Vagina (tissue), 2 donors: ENCODE measurements around the gene EHBP1L1.

Experiments used
- POLR2A ChIP-seq, 2 donors: fragments of 450-650 bp; IDR thresholded peaks; one replicate each; pipeline ENCODE4 v1.6.1; 2017; ENCODE audit warnings: antibody characterized with exemption in 2 of 2, mild to moderate bottlenecking in 2 of 2, moderate library complexity in 2 of 2
- TF ChIP-seq, protein P1 (sequence below), 3 experiments: fragments of 450-650 bp in 2 of 3; fragments of 200-600 bp in 1 of 3; sonication (generic) in 1 of 3; IDR thresholded peaks; one replicate each; pipeline ENCODE4 v1.5.1; 2017 to 2019; ENCODE audit warnings: antibody characterized with exemption in 3 of 3, mild to moderate bottlenecking in 2 of 3, moderate library complexity in 2 of 3

DNA sequence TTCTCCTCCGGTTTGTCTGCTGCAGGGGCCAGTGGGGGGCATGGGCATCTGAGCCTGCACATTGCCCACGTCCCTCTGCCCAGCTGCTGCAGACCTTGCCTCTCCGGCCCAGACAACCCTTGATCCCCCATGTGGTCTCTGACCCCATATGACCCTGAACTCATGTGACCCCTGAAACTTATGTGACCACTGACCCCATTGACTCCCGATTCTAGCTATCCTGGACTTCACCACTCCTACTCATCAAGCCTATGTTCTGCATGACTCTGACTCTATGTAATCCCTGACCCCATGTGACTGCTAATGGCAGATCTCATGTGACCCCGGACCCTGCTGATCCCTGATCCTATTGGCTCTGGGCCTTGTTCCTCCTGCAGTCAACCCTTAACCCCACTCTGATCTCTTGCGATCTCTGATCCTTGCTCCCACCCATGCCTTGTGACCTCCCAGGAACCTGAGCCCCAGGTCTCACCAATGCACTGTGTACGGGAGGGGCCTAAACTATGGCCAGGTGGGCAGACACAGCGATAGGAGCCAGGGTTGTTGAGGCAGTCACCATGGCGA is 23.4 kb upstream of the EHBP1L1 start:
- TF ChIP-seq POLR2A (IDR thresholded peaks at IDR 0.05): no peak
- TF ChIP-seq, protein P1, sequence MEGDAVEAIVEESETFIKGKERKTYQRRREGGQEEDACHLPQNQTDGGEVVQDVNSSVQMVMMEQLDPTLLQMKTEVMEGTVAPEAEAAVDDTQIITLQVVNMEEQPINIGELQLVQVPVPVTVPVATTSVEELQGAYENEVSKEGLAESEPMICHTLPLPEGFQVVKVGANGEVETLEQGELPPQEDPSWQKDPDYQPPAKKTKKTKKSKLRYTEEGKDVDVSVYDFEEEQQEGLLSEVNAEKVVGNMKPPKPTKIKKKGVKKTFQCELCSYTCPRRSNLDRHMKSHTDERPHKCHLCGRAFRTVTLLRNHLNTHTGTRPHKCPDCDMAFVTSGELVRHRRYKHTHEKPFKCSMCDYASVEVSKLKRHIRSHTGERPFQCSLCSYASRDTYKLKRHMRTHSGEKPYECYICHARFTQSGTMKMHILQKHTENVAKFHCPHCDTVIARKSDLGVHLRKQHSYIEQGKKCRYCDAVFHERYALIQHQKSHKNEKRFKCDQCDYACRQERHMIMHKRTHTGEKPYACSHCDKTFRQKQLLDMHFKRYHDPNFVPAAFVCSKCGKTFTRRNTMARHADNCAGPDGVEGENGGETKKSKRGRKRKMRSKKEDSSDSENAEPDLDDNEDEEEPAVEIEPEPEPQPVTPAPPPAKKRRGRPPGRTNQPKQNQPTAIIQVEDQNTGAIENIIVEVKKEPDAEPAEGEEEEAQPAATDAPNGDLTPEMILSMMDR (IDR thresholded peaks at IDR 0.05): no peak
